Upper lobe of left lung (tissue), 4 donors: ENCODE data around the gene TVP23C.
"Not testable (repeated sequence)": the region's sequence is repeated elsewhere in the genome, so short reads cannot be mapped to it uniquely, and the experiment has no call there.

ENCODE experiments used
- CTCF ChIP-seq, 6 experiments: fragments of 450-650 bp in 4 of 6; fragments of 200-600 bp in 2 of 6; sonication (generic) in 2 of 6; IDR thresholded peaks; one replicate each; pipeline ENCODE4 v1.5.1; 2016 to 2019; ENCODE audit warnings: antibody characterized with exemption in 6 of 6
- POLR2A ChIP-seq, 4 donors: fragments of 450-650 bp; IDR thresholded peaks; one replicate each; pipeline ENCODE4 v1.5.1; 2016 to 2017; ENCODE audit warnings: antibody characterized with exemption in 4 of 4, mild to moderate bottlenecking in 2 of 4

GRCh38 chr17:15576848-15577247 lies 13.6 kb upstream of the TVP23C start:
- not testable (repeated sequence) for TF ChIP-seq CTCF, POLR2A (IDR thresholded peaks at IDR 0.05)
